HCT116 (cell line): ENCODE results near the gene C1orf146.

ENCODE experiments used
- CBX3 ChIP-seq: IDR thresholded peaks from 2 replicates; pipeline ENCODE4 v1.6.1; 2012; ENCODE audit warnings: low read depth
- EZH2 ChIP-seq: fragments of 200-600 bp; sonication (generic); IDR thresholded peaks from 2 replicates; pipeline ENCODE4 v1.6.1; 2017; ENCODE audit warnings: antibody characterized with exemption, mixed run types
- JUND ChIP-seq: IDR thresholded peaks from 2 replicates; pipeline ENCODE4 v1.6.1; 2012
- POLR2A ChIP-seq: IDR thresholded peaks from 2 replicates; pipeline ENCODE4 v1.7.0; 2011; ENCODE audit warnings: borderline replicate concordance; ENCODE audit not compliant: insufficient read depth, insufficient read length; ENCODE audit errors: extremely low read depth
- POLR2AphosphoS5 ChIP-seq: IDR thresholded peaks from 2 replicates; pipeline ENCODE4 v1.6.1; 2011; ENCODE audit warnings: mild to moderate bottlenecking, low read depth, low read length, moderate library complexity
- SIN3A ChIP-seq: IDR thresholded peaks from 2 replicates; pipeline ENCODE4 v1.6.1; 2012; ENCODE audit warnings: low read depth
- SP1 ChIP-seq: IDR thresholded peaks from 2 replicates; pipeline ENCODE4 v1.6.1; 2012; ENCODE audit warnings: low read depth
- YY1 ChIP-seq: IDR thresholded peaks from 2 replicates; pipeline ENCODE4 v1.6.1; 2011; ENCODE audit warnings: low read length, low read depth, moderate library complexity, mild to moderate bottlenecking; ENCODE audit not compliant: insufficient replicate concordance; ENCODE audit errors: extremely low read depth
- ZFX ChIP-seq: fragments of 450-650 bp; IDR thresholded peaks from 2 replicates; pipeline ENCODE4 v1.6.1; 2017
- ZNF274 ChIP-seq: fragments of 200-500 bp; sonication (Bioruptor generic); IDR thresholded peaks from 2 replicates; pipeline ENCODE4 v1.6.1; 2014; ENCODE audit warnings: mild to moderate bottlenecking, low read depth, low read length, inconsistent platforms
- TF ChIP-seq, protein P1 (sequence below), 3 experiments: fragments of 200-600 bp in 1 of 3; sonication (generic) in 1 of 3; IDR thresholded peaks in 2 of 3; conservative IDR thresholded peaks in 1 of 3; 2 replicates each; pipeline ENCODE4 v1.5.1; 2012 to 2017; ENCODE audit warnings: low read depth in 2 of 3, low read length in 2 of 3, antibody characterized with exemption in 1 of 3, borderline replicate concordance in 1 of 3, control low read depth in 1 of 3, mild to moderate bottlenecking in 1 of 3, mixed read lengths in 1 of 3, mixed run types in 1 of 3, moderate library complexity in 1 of 3; ENCODE audit not compliant: insufficient read depth in 1 of 3
- TF ChIP-seq, protein P2 (sequence below): IDR thresholded peaks from 2 replicates; pipeline ENCODE4 v1.6.1; 2012
- TF ChIP-seq, protein P3 (sequence below): IDR thresholded peaks from 2 replicates; pipeline ENCODE4 v1.6.1; 2011; ENCODE audit warnings: mild to moderate bottlenecking, low read length, moderate library complexity; ENCODE audit not compliant: insufficient replicate concordance; ENCODE audit errors: extremely low read depth
- TF ChIP-seq, protein P4 (sequence below): IDR thresholded peaks from 2 replicates; pipeline ENCODE4 v1.6.1; 2012

DNA sequence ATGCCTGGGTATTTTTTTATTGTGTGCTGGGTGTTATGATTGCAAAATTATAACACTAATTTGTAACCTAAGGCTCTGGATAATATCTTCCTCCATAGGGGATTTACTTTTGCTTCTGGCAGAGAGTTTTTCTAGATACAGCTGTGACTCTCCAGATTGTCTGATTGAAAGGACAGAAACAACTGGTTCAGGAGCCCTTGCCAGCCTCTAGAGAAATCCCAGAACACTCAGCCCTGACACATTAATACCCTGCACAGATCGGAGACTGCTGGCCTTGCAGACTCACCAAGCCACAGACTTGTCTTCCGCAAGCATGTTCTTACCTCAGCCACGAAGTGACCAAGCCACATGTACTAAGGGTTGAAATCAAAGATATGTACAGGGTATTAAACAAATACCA is 10.7 kb downstream of the C1orf146 start:
- TF ChIP-seq, protein P1, sequence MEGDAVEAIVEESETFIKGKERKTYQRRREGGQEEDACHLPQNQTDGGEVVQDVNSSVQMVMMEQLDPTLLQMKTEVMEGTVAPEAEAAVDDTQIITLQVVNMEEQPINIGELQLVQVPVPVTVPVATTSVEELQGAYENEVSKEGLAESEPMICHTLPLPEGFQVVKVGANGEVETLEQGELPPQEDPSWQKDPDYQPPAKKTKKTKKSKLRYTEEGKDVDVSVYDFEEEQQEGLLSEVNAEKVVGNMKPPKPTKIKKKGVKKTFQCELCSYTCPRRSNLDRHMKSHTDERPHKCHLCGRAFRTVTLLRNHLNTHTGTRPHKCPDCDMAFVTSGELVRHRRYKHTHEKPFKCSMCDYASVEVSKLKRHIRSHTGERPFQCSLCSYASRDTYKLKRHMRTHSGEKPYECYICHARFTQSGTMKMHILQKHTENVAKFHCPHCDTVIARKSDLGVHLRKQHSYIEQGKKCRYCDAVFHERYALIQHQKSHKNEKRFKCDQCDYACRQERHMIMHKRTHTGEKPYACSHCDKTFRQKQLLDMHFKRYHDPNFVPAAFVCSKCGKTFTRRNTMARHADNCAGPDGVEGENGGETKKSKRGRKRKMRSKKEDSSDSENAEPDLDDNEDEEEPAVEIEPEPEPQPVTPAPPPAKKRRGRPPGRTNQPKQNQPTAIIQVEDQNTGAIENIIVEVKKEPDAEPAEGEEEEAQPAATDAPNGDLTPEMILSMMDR (IDR thresholded peaks at IDR 0.05 in 2 of 3, conservative IDR thresholded peaks at IDR 0.05 in 1 of 3; ENCODE audit: borderline replicate concordance in 1 of 3, insufficient read depth in 1 of 3, low read depth in 2 of 3, low read length in 2 of 3) = no peak
- TF ChIP-seq SIN3A (no peak), POLR2A (no peak), CBX3 (no peak), POLR2AphosphoS5 (no peak), EZH2 (no peak), ZNF274 (no peak), ZFX (no peak), SP1 (no peak), YY1 (no peak), JUND (no peak)
- TF ChIP-seq, protein P2, sequence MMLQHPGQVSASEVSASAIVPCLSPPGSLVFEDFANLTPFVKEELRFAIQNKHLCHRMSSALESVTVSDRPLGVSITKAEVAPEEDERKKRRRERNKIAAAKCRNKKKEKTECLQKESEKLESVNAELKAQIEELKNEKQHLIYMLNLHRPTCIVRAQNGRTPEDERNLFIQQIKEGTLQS = no peak
- TF ChIP-seq, protein P3, sequence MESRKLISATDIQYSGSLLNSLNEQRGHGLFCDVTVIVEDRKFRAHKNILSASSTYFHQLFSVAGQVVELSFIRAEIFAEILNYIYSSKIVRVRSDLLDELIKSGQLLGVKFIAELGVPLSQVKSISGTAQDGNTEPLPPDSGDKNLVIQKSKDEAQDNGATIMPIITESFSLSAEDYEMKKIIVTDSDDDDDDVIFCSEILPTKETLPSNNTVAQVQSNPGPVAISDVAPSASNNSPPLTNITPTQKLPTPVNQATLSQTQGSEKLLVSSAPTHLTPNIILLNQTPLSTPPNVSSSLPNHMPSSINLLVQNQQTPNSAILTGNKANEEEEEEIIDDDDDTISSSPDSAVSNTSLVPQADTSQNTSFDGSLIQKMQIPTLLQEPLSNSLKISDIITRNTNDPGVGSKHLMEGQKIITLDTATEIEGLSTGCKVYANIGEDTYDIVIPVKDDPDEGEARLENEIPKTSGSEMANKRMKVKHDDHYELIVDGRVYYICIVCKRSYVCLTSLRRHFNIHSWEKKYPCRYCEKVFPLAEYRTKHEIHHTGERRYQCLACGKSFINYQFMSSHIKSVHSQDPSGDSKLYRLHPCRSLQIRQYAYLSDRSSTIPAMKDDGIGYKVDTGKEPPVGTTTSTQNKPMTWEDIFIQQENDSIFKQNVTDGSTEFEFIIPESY = no peak
- TF ChIP-seq, protein P4, sequence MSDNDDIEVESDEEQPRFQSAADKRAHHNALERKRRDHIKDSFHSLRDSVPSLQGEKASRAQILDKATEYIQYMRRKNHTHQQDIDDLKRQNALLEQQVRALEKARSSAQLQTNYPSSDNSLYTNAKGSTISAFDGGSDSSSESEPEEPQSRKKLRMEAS = no peak
